Trophoblast cell (in vitro differentiated cells and primary cell): ENCODE results near the gene GHR.

Source experiments
- DNase-seq, 2 donors: peaks; one replicate each; pipeline ENCODE4 v3.0.0-alpha.2; 2016
- H2AFZ ChIP-seq: 2 replicates; pipeline ENCODE4 v1.6.1; 2013; ENCODE audit warnings: low read length, moderate library complexity, mild to moderate bottlenecking; ENCODE audit not compliant: insufficient read depth, poor library complexity
- H2AK5ac ChIP-seq: 2 replicates; pipeline ENCODE4 v1.6.1; 2013; ENCODE audit warnings: mild to moderate bottlenecking, low read length
- H2BK120ac ChIP-seq: 2 replicates; pipeline ENCODE4 v1.6.1; 2013; ENCODE audit warnings: low read length, mild to moderate bottlenecking, moderate library complexity; ENCODE audit not compliant: insufficient read depth, poor library complexity
- H2BK12ac ChIP-seq: 2 replicates; pipeline ENCODE4 v1.6.1; 2013; ENCODE audit warnings: mild to moderate bottlenecking, low read length, moderate library complexity
- H2BK5ac ChIP-seq: 2 replicates; pipeline ENCODE4 v1.6.1; 2013; ENCODE audit warnings: low read length, low read depth, moderate library complexity, mild to moderate bottlenecking; ENCODE audit not compliant: poor library complexity
- H3K14ac ChIP-seq: 2 replicates; pipeline ENCODE4 v1.6.1; 2013; ENCODE audit warnings: mild to moderate bottlenecking, low read length
- H3K18ac ChIP-seq: 2 replicates; pipeline ENCODE4 v1.6.1; 2013; ENCODE audit warnings: mild to moderate bottlenecking, low read length
- H3K23ac ChIP-seq: 2 replicates; pipeline ENCODE4 v1.6.1; 2013; ENCODE audit warnings: low read length
- H3K27ac ChIP-seq: 2 replicates; pipeline ENCODE4 v1.5.1; 2013; ENCODE audit warnings: low read depth, mild to moderate bottlenecking, inconsistent platforms, low read length, moderate library complexity
- H3K27me3 ChIP-seq: 2 replicates; pipeline ENCODE4 v1.6.1; 2013; ENCODE audit warnings: inconsistent platforms, mild to moderate bottlenecking, low read length, moderate library complexity; ENCODE audit not compliant: insufficient read depth
- H3K36me3 ChIP-seq, 2 experiments: 1 replicate in 1 of 2; 2 replicates in 1 of 2; pipeline ENCODE4 v1.6.1; 2013; ENCODE audit warnings: low read length in 2 of 2, mild to moderate bottlenecking in 2 of 2, moderate library complexity in 1 of 2; ENCODE audit not compliant: insufficient read depth in 2 of 2, control insufficient read depth in 1 of 2
- H3K4ac ChIP-seq: 2 replicates; pipeline ENCODE4 v1.6.1; 2013; ENCODE audit warnings: low read depth, mild to moderate bottlenecking, low read length, moderate library complexity
- H3K4me1 ChIP-seq, 2 experiments: 1 replicate in 1 of 2; 2 replicates in 1 of 2; pipeline ENCODE4 v1.6.1; 2013; ENCODE audit warnings: low read length in 2 of 2, mild to moderate bottlenecking in 2 of 2, moderate library complexity in 1 of 2; ENCODE audit not compliant: insufficient read depth in 2 of 2, control insufficient read depth in 1 of 2
- H3K4me2 ChIP-seq: 2 replicates; pipeline ENCODE4 v1.6.1; 2013; ENCODE audit warnings: inconsistent platforms, mild to moderate bottlenecking, low read length, moderate library complexity
- H3K4me3 ChIP-seq: 2 replicates; pipeline ENCODE4 v1.5.1; 2013; ENCODE audit warnings: mild to moderate bottlenecking, low read depth, low read length, inconsistent platforms
- H3K79me1 ChIP-seq: one replicate; pipeline ENCODE4 v1.6.1; 2013; ENCODE audit warnings: low read length
- H3K79me2 ChIP-seq: 2 replicates; pipeline ENCODE4 v1.6.1; 2013; ENCODE audit warnings: low read length, mild to moderate bottlenecking; ENCODE audit not compliant: control insufficient read depth, insufficient read depth, poor library complexity
- H3K9ac ChIP-seq: 2 replicates; pipeline ENCODE4 v1.6.1; 2013; ENCODE audit warnings: mild to moderate bottlenecking, low read length
- H3K9me3 ChIP-seq: 2 replicates; pipeline ENCODE4 v1.6.1; 2013; ENCODE audit warnings: low read depth, mild to moderate bottlenecking, control low read depth, inconsistent platforms, low read length; ENCODE audit not compliant: insufficient read depth
- H4K12ac ChIP-seq: 2 replicates; pipeline ENCODE4 v1.6.1; 2013; ENCODE audit warnings: low read depth, mild to moderate bottlenecking, low read length, moderate library complexity
- H4K8ac ChIP-seq: 2 replicates; pipeline ENCODE4 v1.6.1; 2013; ENCODE audit warnings: low read depth, mild to moderate bottlenecking, low read length, moderate library complexity
- H4K91ac ChIP-seq: one replicate; pipeline ENCODE4 v1.6.1; 2013; ENCODE audit warnings: low read depth, mild to moderate bottlenecking, low read length, moderate library complexity
- WGBS: extraction: QIAGEN DNeasy Blood & Tissue Kit; methylation state at CpG from one replicate; pipeline ENCODE4 v1.1.7; 2013; ENCODE audit warnings: missing lambda C conversion rate; ENCODE audit not compliant: insufficient read length, insufficient coverage; ENCODE audit errors: extremely low coverage; 5-methylcytosine and 5-hydroxymethylcytosine counted together

The GHR gene

GRCh38 chr5:42642006-42642405 lies 218.8 kb downstream of the GHR start:
- Histone ChIP-seq H3K14ac (no peak overlapping the region), H3K23ac (no peak overlapping the region), H3K27me3 (no peaks in the 10 kb centered on the region), H3K4me3 (no peak overlapping the region), H3K4me1 (no peaks in the 10 kb centered on the region), H3K18ac (no peak overlapping the region), H4K91ac (no peak overlapping the region), H4K12ac (no peak overlapping the region), H3K36me3 (no peaks in the 10 kb centered on the region), H2AFZ (no peak overlapping the region), H2AK5ac (no peak overlapping the region), H3K79me1 (peaks cover 3% of the 10 kb centered on the region), H2BK120ac (peak overlapping the region; percentile 33), H4K8ac (no peak overlapping the region), H3K4ac (no peak overlapping the region), H3K9ac (no peak overlapping the region), H3K27ac (no peak overlapping the region), H2BK5ac (no peak overlapping the region), H3K4me2 (no peak overlapping the region), H3K9me3 (no peaks in the 10 kb centered on the region), H3K79me2 (no peaks in the 10 kb centered on the region), H2BK12ac (no peak overlapping the region)
- no CpG with 5 or more reads among the region's 4 CpGs for WGBS
- DNase-seq: no peak

GRCh38 chr5:42643360-42643759 lies 220.1 kb downstream of the GHR start:
- Histone ChIP-seq H3K23ac (no peak overlapping the region), H3K18ac (no peak overlapping the region), H2BK120ac (no peak overlapping the region), H3K4ac (no peak overlapping the region), H4K91ac (no peak overlapping the region), H3K4me2 (no peak overlapping the region), H3K4me1 (no peaks in the 10 kb centered on the region), H2BK12ac (no peak overlapping the region), H3K4me3 (no peak overlapping the region), H2AFZ (no peak overlapping the region), H2BK5ac (no peak overlapping the region), H4K8ac (no peak overlapping the region), H3K79me1 (peaks cover 3% of the 10 kb centered on the region), H3K36me3 (no peaks in the 10 kb centered on the region), H4K12ac (no peak overlapping the region), H3K27me3 (no peaks in the 10 kb centered on the region), H3K9me3 (no peaks in the 10 kb centered on the region), H3K14ac (no peak overlapping the region), H3K9ac (no peak overlapping the region), H2AK5ac (no peak overlapping the region), H3K27ac (no peak overlapping the region), H3K79me2 (no peaks in the 10 kb centered on the region)
- WGBS: no CpG with 5 or more reads among the region's 1 CpG
- no peak for DNase-seq

GRCh38 chr5:42645138-42645537 lies 221.9 kb downstream of the GHR start:
- no peaks in the 10 kb centered on the region for H3K27me3 ChIP-seq
- WGBS: no CpG with 5 or more reads among the region's 2 CpGs
- H4K12ac ChIP-seq: no peak overlapping the region
- peak in 1 of 2 donors; percentile 75 for DNase-seq
- H3K4me1 ChIP-seq: no peaks in the 10 kb centered on the region
- no peak overlapping the region for H2BK12ac ChIP-seq
- H3K9ac ChIP-seq: no peak overlapping the region
- no peaks in the 10 kb centered on the region for H3K36me3 ChIP-seq
- no peak overlapping the region for H2BK5ac ChIP-seq
- H3K9me3 ChIP-seq: no peaks in the 10 kb centered on the region
- H4K91ac ChIP-seq: no peak overlapping the region
- H3K4ac ChIP-seq: no peak overlapping the region
- H3K4me2 ChIP-seq: no peak overlapping the region
- no peak overlapping the region for H3K27ac ChIP-seq
- H3K23ac ChIP-seq: no peak overlapping the region
- H2BK120ac ChIP-seq: no peak overlapping the region
- no peak overlapping the region for H3K18ac ChIP-seq
- no peak overlapping the region for H2AK5ac ChIP-seq
- H3K4me3 ChIP-seq: no peak overlapping the region
- H4K8ac ChIP-seq: no peak overlapping the region
- peaks cover 3% of the 10 kb centered on the region for H3K79me1 ChIP-seq
- H2AFZ ChIP-seq: no peak overlapping the region
- no peak overlapping the region for H3K14ac ChIP-seq
- no peaks in the 10 kb centered on the region for H3K79me2 ChIP-seq

- Histone ChIP-seq H2BK120ac (no peak overlapping the region), H4K12ac (no peak overlapping the region), H3K9ac (no peak overlapping the region), H3K79me1 (no peaks in the 10 kb centered on the region), H2AK5ac (no peak overlapping the region), H3K4me1 (no peaks in the 10 kb centered on the region), H2BK5ac (no peak overlapping the region), H3K4me3 (no peak overlapping the region), H4K8ac (no peak overlapping the region), H3K9me3 (no peaks in the 10 kb centered on the region), H3K4me2 (no peak overlapping the region), H2BK12ac (no peak overlapping the region), H3K23ac (no peak overlapping the region), H3K14ac (no peak overlapping the region), H3K79me2 (no peaks in the 10 kb centered on the region), H3K4ac (no peak overlapping the region), H3K36me3 (no peaks in the 10 kb centered on the region), H2AFZ (no peak overlapping the region), H3K27me3 (no peaks in the 10 kb centered on the region), H3K27ac (no peak overlapping the region), H4K91ac (no peak overlapping the region), H3K18ac (no peak overlapping the region)
- no peak for DNase-seq
- WGBS: no CpG with 5 or more reads among the region's 3 CpGs
Measured at GRCh38 chr5:42648036-42648435, 224.8 kb downstream of the GHR start.
